PC-9 (cell line): ENCODE data around the gene TP53I13. TPM values are rescaled to one million over a fixed set of nuclear protein-coding genes. Genes with fewer than 3 reads are reported as not detected.
A peak's percentile ranks its signal among the peaks of the same experiment; 100 is the strongest.

Source experiments
- BruUV-seq: library from RNA; stranded (reverse); fragments of 400-500 nt; replicated peaks from 2 replicates; lab custom pipeline; 2021; lab: Mats Ljungman, UMichigan
- CTCF ChIA-PET: fragments of 300-600 bp; sonication (Branson Sonifier 250); formaldehyde crosslinking; loops from one replicate; lab custom pipeline; 2022; ENCODE audit warnings: antibody characterized with exemption; lab: Charles Lee
- POLR2A ChIA-PET: fragments of 300-600 bp; sonication (Branson Sonifier 250); formaldehyde crosslinking; loops from one replicate; lab custom pipeline; 2022; ENCODE audit warnings: antibody characterized with exemption; ENCODE audit not compliant: unreplicated experiment; lab: Charles Lee
- DNase-seq, 2 experiments: peaks; one replicate each; pipeline versions ENCODE4 v3.0.0 to v3.0.0-alpha.2; 2015 to 2022; ENCODE audit warnings: mixed read lengths in 1 of 2
- H2AFZ ChIP-seq: fragments of 200-600 bp; sonication (generic); 2 replicates; pipeline ENCODE4 v1.8.1; 2017; ENCODE audit warnings: antibody characterized with exemption
- H3F3A ChIP-seq: fragments of 200-600 bp; sonication (generic); 2 replicates; pipeline ENCODE4 v1.8.1; 2017; ENCODE audit warnings: antibody characterized with exemption, mild to moderate bottlenecking, low read depth; ENCODE audit not compliant: insufficient read depth
- H3K27ac ChIP-seq: fragments of 200-600 bp; sonication (generic); 2 replicates; pipeline ENCODE4 v1.6.1; 2016; ENCODE audit warnings: mixed run types
- H3K27me3 ChIP-seq: fragments of 200-600 bp; sonication (generic); 2 replicates; pipeline ENCODE4 v1.6.1; 2016; ENCODE audit warnings: low read depth, mixed run types; ENCODE audit not compliant: insufficient read depth
- H3K36me3 ChIP-seq: fragments of 200-600 bp; sonication (generic); 2 replicates; pipeline ENCODE4 v1.6.1; 2016; ENCODE audit warnings: low read depth, mixed run types
- H3K4me1 ChIP-seq: fragments of 200-600 bp; sonication (generic); replicated peaks from 2 replicates; pipeline ENCODE4 v1.6.1; 2016; ENCODE audit warnings: mixed run types; ENCODE audit not compliant: insufficient read depth
- H3K4me2 ChIP-seq: fragments of 200-600 bp; sonication (generic); 2 replicates; pipeline ENCODE4 v1.6.1; 2017; ENCODE audit warnings: mixed run types
- H3K4me3 ChIP-seq: fragments of 200-600 bp; sonication (generic); 2 replicates; pipeline ENCODE4 v1.6.1; 2016; ENCODE audit warnings: mixed run types
- H3K79me2 ChIP-seq: fragments of 200-600 bp; sonication (generic); 2 replicates; pipeline ENCODE4 v1.6.1; 2017; ENCODE audit warnings: low read depth, mixed run types
- H3K9me2 ChIP-seq: fragments of 200-600 bp; sonication (generic); 2 replicates; pipeline ENCODE4 v1.8.1; 2017; ENCODE audit warnings: mild to moderate bottlenecking; ENCODE audit not compliant: insufficient read depth
- H3K9me3 ChIP-seq: fragments of 200-600 bp; sonication (generic); 2 replicates; pipeline ENCODE4 v1.8.1; 2016; ENCODE audit warnings: low read depth; ENCODE audit not compliant: insufficient read depth
- H4K20me1 ChIP-seq: fragments of 200-600 bp; sonication (generic); 2 replicates; pipeline ENCODE4 v1.8.1; 2017; ENCODE audit not compliant: insufficient read depth
- EZH2 ChIP-seq: fragments of 200-600 bp; sonication (generic); IDR thresholded peaks from 2 replicates; pipeline ENCODE4 v1.8.0; 2017; ENCODE audit warnings: antibody characterized with exemption, low read depth
- intact Hi-C: fragments of 100-400 bp; cut with micrococcal nuclease; formaldehyde crosslinking; loops from one replicate; pipeline ENCODE4 v1.10.0; 2022; ENCODE audit not compliant: unreplicated experiment
- total RNA-seq: library from RNA; stranded (reverse); gene quantifications from 2 replicates; pipeline ENCODE4 v1.2.3, GENCODE V29; 2021
- TF ChIP-seq, protein P1 (sequence below): fragments of 200-600 bp; sonication (generic); conservative IDR thresholded peaks from 2 replicates; pipeline ENCODE4 v1.6.1; 2017; ENCODE audit warnings: mixed run types, antibody characterized with exemption, mild to moderate bottlenecking, moderate library complexity

The TP53I13 gene
- total RNA-seq, 1 experiment from 2014 or later: 46.9 TPM

DNA sequence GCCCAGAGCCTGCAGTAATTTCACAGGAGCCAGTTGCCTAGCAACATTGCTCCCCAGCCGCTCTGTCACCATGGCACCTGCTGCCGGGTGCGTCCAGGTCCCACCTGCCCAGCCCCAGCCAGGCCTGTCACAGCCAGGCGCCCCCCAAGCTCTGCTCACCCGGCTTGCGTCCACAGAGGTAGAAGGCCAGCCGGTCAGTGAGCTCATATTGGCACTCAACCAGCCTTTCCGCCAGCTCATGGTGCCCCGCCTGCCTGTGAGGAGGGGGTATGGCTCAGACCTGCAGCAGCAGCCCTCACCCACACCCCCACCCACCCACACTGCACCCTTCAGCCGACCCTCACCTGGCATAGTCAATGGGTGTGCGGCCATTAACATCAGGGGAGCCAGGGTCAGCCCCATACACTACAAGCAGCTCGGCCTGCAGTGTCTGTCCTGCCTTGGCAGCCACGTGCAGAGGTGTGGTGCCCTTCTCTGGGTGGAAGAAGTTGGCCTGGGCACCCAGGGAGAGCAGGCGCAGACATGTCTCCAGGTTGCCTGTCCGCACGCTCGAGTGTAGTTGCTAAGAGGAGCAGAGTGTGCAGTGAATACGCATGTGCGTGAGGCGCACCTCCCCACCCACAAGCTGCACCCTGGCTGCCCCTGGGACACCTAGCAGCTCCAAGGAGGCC is 13.2 kb downstream of the TP53I13 start:
- ChIA-PET CTCF (interaction anchor here (0.6 to 1.6 kb wide), 4 partner anchors 58 to 601 kb away, joined by 4 to 22 read pairs (median 11); no protein-coding TSS in a partner anchor), POLR2A (interaction anchor here (0.6 kb wide), 2 partner anchors 58 to 211 kb away, joined by 3 read pairs; no protein-coding TSS in a partner anchor)
- BruUV-seq: no TSS peak

DNA sequence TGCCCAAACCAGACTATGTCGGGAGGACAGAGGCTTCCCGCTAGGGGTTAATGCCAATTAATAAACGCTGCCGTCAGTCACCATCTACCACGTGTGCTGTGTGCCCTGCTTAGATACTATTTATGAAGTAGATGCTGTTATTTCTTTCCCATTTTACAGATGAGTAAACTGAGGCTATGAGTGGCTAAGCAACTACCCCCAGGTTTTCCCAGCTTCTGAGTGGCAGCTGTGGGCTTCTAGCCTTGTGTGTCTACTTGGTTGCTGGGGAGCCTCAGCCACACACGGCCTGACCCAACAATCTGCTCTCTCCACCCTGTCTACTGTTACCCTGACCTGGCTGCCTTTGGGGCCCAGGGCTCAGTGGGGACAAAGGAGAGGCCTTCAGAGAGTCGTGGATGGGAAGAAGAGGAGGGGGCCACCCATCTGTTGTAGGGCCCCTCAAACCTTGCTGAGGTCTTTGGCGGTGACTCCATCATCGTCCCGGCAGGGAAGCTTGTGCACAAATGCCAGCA is 13.8 kb downstream of the TP53I13 start:
- BruUV-seq: no TSS peak
- H3K4me3 ChIP-seq: no peak overlapping the region
- no peaks in the 10 kb centered on the region for H3K27me3 ChIP-seq
- H3K4me1 ChIP-seq: peaks cover 4% of the 10 kb centered on the region; the same call in 1 of the 2 replicates
- no peak overlapping the region for H2AFZ ChIP-seq
- peaks cover 11% of the 10 kb centered on the region for H4K20me1 ChIP-seq
- intact Hi-C loops: no loop called here
- TF ChIP-seq EZH2: no peak
- TF ChIP-seq, protein P1, sequence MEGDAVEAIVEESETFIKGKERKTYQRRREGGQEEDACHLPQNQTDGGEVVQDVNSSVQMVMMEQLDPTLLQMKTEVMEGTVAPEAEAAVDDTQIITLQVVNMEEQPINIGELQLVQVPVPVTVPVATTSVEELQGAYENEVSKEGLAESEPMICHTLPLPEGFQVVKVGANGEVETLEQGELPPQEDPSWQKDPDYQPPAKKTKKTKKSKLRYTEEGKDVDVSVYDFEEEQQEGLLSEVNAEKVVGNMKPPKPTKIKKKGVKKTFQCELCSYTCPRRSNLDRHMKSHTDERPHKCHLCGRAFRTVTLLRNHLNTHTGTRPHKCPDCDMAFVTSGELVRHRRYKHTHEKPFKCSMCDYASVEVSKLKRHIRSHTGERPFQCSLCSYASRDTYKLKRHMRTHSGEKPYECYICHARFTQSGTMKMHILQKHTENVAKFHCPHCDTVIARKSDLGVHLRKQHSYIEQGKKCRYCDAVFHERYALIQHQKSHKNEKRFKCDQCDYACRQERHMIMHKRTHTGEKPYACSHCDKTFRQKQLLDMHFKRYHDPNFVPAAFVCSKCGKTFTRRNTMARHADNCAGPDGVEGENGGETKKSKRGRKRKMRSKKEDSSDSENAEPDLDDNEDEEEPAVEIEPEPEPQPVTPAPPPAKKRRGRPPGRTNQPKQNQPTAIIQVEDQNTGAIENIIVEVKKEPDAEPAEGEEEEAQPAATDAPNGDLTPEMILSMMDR: no peak
- no peak overlapping the region for H3K27ac ChIP-seq
- ChIA-PET CTCF (interaction anchor here (0.6 kb wide), 1 partner anchor 439 kb away, joined by 3 read pairs; no protein-coding TSS in a partner anchor), POLR2A (interaction anchor here (0.6 kb wide), 1 partner anchor 212 kb away, joined by 3 read pairs; no protein-coding TSS in a partner anchor)
- DNase-seq: peak in 1 of 2 experiments; percentile 3
- H3K9me3 ChIP-seq: no peaks in the 10 kb centered on the region
- no peaks in the 10 kb centered on the region for H3K9me2 ChIP-seq
- H3K36me3 ChIP-seq: no peaks in the 10 kb centered on the region
- no peak overlapping the region for H3K4me2 ChIP-seq
- H3K79me2 ChIP-seq: peaks cover 32% of the 10 kb centered on the region
- no peaks in the 10 kb centered on the region for H3F3A ChIP-seq

More for the DNA sequence above, 13.2 kb downstream of the TP53I13 start:
- H3K79me2 ChIP-seq: peaks cover 26% of the 10 kb centered on the region
- no peaks in the 10 kb centered on the region for H3K27me3 ChIP-seq
- H3K27ac ChIP-seq: no peak overlapping the region
- H3K9me2 ChIP-seq: no peaks in the 10 kb centered on the region
- no peak overlapping the region for H3K4me2 ChIP-seq
- intact Hi-C loops: loop anchor here (2.0 kb wide), 1 partner anchor 439 kb away; no protein-coding TSS in a partner anchor
- peaks cover 9% of the 10 kb centered on the region for H4K20me1 ChIP-seq
- no peaks in the 10 kb centered on the region for H3K36me3 ChIP-seq
- DNase-seq: peak in 1 of 2 experiments; percentile 21
- no peaks in the 10 kb centered on the region for H3F3A ChIP-seq
- no peak overlapping the region for H2AFZ ChIP-seq
- no peaks in the 10 kb centered on the region for H3K9me3 ChIP-seq
- no peaks in the 10 kb centered on the region for H3K4me1 ChIP-seq
- no peak overlapping the region for H3K4me3 ChIP-seq
- no peak for TF ChIP-seq EZH2
- TF ChIP-seq, protein P1: no peak

DNA sequence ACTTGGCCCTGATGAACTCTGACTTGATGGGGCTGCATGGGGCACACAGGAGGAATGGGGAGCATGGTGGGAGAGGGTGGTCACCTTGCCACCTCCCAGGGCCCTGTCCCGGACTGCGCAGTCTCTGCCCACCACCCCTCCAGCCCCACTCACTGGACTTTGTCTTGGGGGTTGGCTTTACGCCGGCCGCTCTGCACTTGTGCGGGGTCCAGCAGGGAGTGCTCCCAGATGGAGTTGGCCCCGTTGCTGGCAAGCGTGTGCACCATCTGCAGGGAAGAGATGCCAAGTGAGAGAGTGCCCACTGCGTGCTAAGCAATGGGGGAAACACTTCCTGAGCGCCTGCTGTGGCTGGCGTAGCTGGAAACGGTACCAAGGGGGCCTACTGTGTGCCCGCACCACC is 14.3 kb downstream of the TP53I13 start:
- H3K9me2 ChIP-seq: no peaks in the 10 kb centered on the region
- TF ChIP-seq, protein P1: no peak
- no peak overlapping the region for H3K4me2 ChIP-seq
- peaks cover 9% of the 10 kb centered on the region; the same call in 1 of the 2 replicates for H3K4me1 ChIP-seq
- BruUV-seq: no TSS peak
- no peak overlapping the region for H2AFZ ChIP-seq
- POLR2A ChIA-PET: interaction anchor here (0.5 kb wide), 1 partner anchor 109 kb away, joined by 8 read pairs; no protein-coding TSS in a partner anchor
- CTCF ChIA-PET: interaction anchor here (0.6 kb wide), 1 partner anchor 439 kb away, joined by 3 read pairs; no protein-coding TSS in a partner anchor
- H3K79me2 ChIP-seq: peaks cover 36% of the 10 kb centered on the region
- H3K27me3 ChIP-seq: no peaks in the 10 kb centered on the region
- no peak overlapping the region for H3K27ac ChIP-seq
- intact Hi-C loops: no loop called here
- no peaks in the 10 kb centered on the region for H3K36me3 ChIP-seq
- H3F3A ChIP-seq: no peaks in the 10 kb centered on the region
- no peak overlapping the region for H3K4me3 ChIP-seq
- no peaks in the 10 kb centered on the region for H3K9me3 ChIP-seq
- DNase-seq: peak in 1 of 2 experiments; percentile 12
- H4K20me1 ChIP-seq: peaks cover 11% of the 10 kb centered on the region
